ENCODE results near the gene RBFOX2. TPM values are rescaled to one million over a fixed set of nuclear protein-coding genes. Genes with fewer than 3 reads are reported as not detected.

RBFOX2 gene
- total and polyA plus RNA-seq, 10 of the 15 experiments (the other 5 are each of a cell fraction or from before 2014, with no cell fraction given), result 0.01 to 2.7 (median 0.17) TPM; not detected in 4

DNA sequence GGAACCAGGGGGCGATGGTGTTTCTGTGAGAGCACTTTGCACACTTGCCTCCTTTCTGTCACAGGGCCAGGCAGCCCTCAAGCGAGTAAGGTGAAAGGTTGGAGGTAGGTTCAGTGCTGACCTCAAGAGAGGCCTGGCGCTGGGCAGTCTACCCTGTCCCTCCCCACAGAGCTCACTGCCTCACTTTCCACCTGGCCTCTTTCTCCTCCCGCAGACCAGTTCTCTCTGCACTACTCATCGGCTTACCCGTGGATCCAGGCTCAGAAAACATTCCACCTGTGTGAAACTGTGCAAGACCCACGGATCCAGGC lies 294.2 kb downstream of the RBFOX2 start (continued):
- TF ChIP-seq SMARCA5 (IDR thresholded peaks at IDR 0.05) (no peak), ZNF217 (IDR thresholded peaks at IDR 0.05) (no peak), HSF1 (IDR thresholded peaks at IDR 0.05; ENCODE audit: low read depth, low read length) (no peak), NKRF (conservative IDR thresholded peaks at IDR 0.05) (no peak)
- TF ChIP-seq, protein P1, sequence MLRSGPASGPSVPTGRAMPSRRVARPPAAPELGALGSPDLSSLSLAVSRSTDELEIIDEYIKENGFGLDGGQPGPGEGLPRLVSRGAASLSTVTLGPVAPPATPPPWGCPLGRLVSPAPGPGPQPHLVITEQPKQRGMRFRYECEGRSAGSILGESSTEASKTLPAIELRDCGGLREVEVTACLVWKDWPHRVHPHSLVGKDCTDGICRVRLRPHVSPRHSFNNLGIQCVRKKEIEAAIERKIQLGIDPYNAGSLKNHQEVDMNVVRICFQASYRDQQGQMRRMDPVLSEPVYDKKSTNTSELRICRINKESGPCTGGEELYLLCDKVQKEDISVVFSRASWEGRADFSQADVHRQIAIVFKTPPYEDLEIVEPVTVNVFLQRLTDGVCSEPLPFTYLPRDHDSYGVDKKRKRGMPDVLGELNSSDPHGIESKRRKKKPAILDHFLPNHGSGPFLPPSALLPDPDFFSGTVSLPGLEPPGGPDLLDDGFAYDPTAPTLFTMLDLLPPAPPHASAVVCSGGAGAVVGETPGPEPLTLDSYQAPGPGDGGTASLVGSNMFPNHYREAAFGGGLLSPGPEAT (IDR thresholded peaks at IDR 0.05; ENCODE audit: low read depth), result no peak

GRCh38 chr22:35733791-35734516 lies 294.7 kb downstream of the RBFOX2 start:
- ChIA-PET RAD21 (ENCODE audit: unreplicated experiment) (no interaction called here), CTCF (no interaction called here), SMC1A (ENCODE audit: uncharacterized antibody, unreplicated experiment) (no interaction called here), POLR2A (no interaction called here)
- no peaks in the 10 kb centered on the region for H4K20me1 ChIP-seq (ENCODE audit: control insufficient read depth, insufficient read depth)
- ATAC-seq (no peak), FAIRE-seq (no peak), DNase-seq (ENCODE audit: low read depth, low spot score) (no peak)
- BruUV-seq (replicated peaks), result no TSS peak
- H3K9me3 ChIP-seq (replicated peaks; ENCODE audit: control insufficient read depth, insufficient read depth, low read length), result no peaks in the 10 kb centered on the region
- H3K79me2 ChIP-seq (ENCODE audit: control insufficient read depth, insufficient read depth, low read length), result no peaks in the 10 kb centered on the region
- H3K27ac ChIP-seq (ENCODE audit: control insufficient read depth, insufficient read depth), result no peak overlapping the region
- no peak overlapping the region for H2AFZ ChIP-seq (ENCODE audit: control insufficient read depth, low read depth, low read length)
- no peak overlapping the region for H3K4me3 ChIP-seq
- H3K4me2 ChIP-seq (ENCODE audit: control insufficient read depth, insufficient read depth), result no peak overlapping the region
- intact Hi-C loops (cut with micrococcal nuclease; ENCODE audit: unreplicated experiment), result no loop called here
- in situ Hi-C loops (cut with MboI), result no loop called here
- H3K27me3 ChIP-seq (replicated peaks in 1 of 2; ENCODE audit: control insufficient read depth in 2 of 2, insufficient read depth in 2 of 2, low read length in 1 of 2), result peaks cover 0 to 4% of the 10 kb centered on the region in 2 experiments; a peak in 3 of 4 replicates
- H3K4me1 ChIP-seq (ENCODE audit: control insufficient read depth, insufficient read depth, low read length), result no peaks in the 10 kb centered on the region
- no peaks in the 10 kb centered on the region for H3K36me3 ChIP-seq (ENCODE audit: control insufficient read depth in 2 of 2, insufficient read depth in 2 of 2, low read length in 1 of 2)
- 43% methylated on average over 7 of the region's 7 CpGs for WGBS (ENCODE audit: insufficient coverage, insufficient replicate concordance, low lambda C conversion rate, missing lambda C conversion rate)
- H3K9ac ChIP-seq (ENCODE audit: control insufficient read depth, insufficient read depth, low read length), result no peak overlapping the region
- TF ChIP-seq KAT2A (conservative IDR thresholded peaks at IDR 0.05; ENCODE audit: control insufficient read depth, low read depth, low read length) (no peak), TARDBP (IDR thresholded peaks at IDR 0.05; ENCODE audit: borderline replicate concordance) (no peak), RFX5 (IDR thresholded peaks at IDR 0.05; ENCODE audit: low read depth, low read length) (no peak), SP1 (IDR thresholded peaks at IDR 0.05; ENCODE audit: low read depth, low read length) (no peak), SMARCA5 (IDR thresholded peaks at IDR 0.05) (no peak), MYB (IDR thresholded peaks at IDR 0.05; ENCODE audit: borderline replicate concordance, low read depth, low read length) (no peak), RAD21 (IDR thresholded peaks at IDR 0.05; ENCODE audit: insufficient read depth, low read depth, low read length) (no peak), ESRRA (IDR thresholded peaks at IDR 0.05; ENCODE audit: low read length) (no peak), ZBTB33 (IDR thresholded peaks at IDR 0.05) (no peak), FOXK2 (IDR thresholded peaks at IDR 0.05) (no peak)
- TF ChIP-seq, protein P2, sequence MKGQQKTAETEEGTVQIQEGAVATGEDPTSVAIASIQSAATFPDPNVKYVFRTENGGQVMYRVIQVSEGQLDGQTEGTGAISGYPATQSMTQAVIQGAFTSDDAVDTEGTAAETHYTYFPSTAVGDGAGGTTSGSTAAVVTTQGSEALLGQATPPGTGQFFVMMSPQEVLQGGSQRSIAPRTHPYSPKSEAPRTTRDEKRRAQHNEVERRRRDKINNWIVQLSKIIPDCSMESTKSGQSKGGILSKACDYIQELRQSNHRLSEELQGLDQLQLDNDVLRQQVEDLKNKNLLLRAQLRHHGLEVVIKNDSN (IDR thresholded peaks at IDR 0.05; ENCODE audit: borderline replicate concordance, extremely low read length, insufficient read depth, low read depth, low read length), result no peak

Data from GM12878 (cell line).